ENCODE measurements around the gene ZCCHC24. TPM values are rescaled to one million over a fixed set of nuclear protein-coding genes. Genes with fewer than 3 reads are reported as not detected.
A peak's percentile ranks its signal among the peaks of the same experiment; 100 is the strongest.

Gene ZCCHC24
- total and polyA plus RNA-seq, 2 of the 8 experiments (the other 6 are each of a cell fraction or from before 2014, with no cell fraction given), result 3.9 to 6.9 TPM

- H3K56ac ChIP-seq (replicated peaks; ENCODE audit: insufficient read length, low read depth, low read length), result no peak overlapping the region
- H3K4me1 ChIP-seq (replicated peaks in 1 of 4; ENCODE audit: control insufficient read depth in 3 of 4, insufficient read depth in 4 of 4, low read length in 3 of 4), result peaks cover 8 to 34% (median 18%) of the 10 kb centered on the region in 4 experiments
- no peak overlapping the region for H3K9ac ChIP-seq (replicated peaks in 1 of 4; ENCODE audit: extremely low read depth in 1 of 4, low read depth in 3 of 4, low read length in 3 of 4)
- ChIA-PET CTCF (ENCODE audit: partially characterized antibody) (interaction anchor here (0.7 to 13.1 kb wide), 7 partner anchors 16 to 84 kb away, joined by 3 to 100 read pairs (median 5); no protein-coding TSS in a partner anchor), POLR2A (ENCODE audit: partially characterized antibody) (interaction anchor here (0.7 to 0.9 kb wide), 2 partner anchors 74 to 79 kb away, joined by 3 read pairs; no protein-coding TSS in a partner anchor)
- no peak overlapping the region for H3K27ac ChIP-seq (ENCODE audit: low read depth, low read length)
- H3K4me3 ChIP-seq (ENCODE audit: extremely low read depth in 1 of 4, insufficient read depth in 2 of 4, low read depth in 3 of 4, low read length in 4 of 4), result peak overlapping the region; percentile 7 to 49 (median 14); a peak in 5 of 8 replicates
- peak overlapping the region; percentile 59 to 61 for H3K4me2 ChIP-seq (ENCODE audit: insufficient read depth in 1 of 2, low read depth in 2 of 2, low read length in 2 of 2)
- peaks cover 5% of the 10 kb centered on the region; the same call in 1 of the 2 replicates for H3K23me2 ChIP-seq (ENCODE audit: low read depth, low read length)
- H4K91ac ChIP-seq (replicated peaks; ENCODE audit: insufficient read length, low read length), result peak overlapping the region; percentile 26
- H3K27me3 ChIP-seq (replicated peaks in 1 of 4; ENCODE audit: control insufficient read depth in 3 of 4, extremely low read depth in 1 of 4, insufficient read depth in 3 of 4, low read length in 3 of 4), result no peaks in the 10 kb centered on the region; a peak in 1 of 7 replicates
- H2BK5ac ChIP-seq (ENCODE audit: low read depth, low read length), result peak overlapping the region; percentile 66; the same call in 1 of the 2 replicates
- no peak overlapping the region for H2BK120ac ChIP-seq (replicated peaks; ENCODE audit: low read depth, low read length)
- no peaks in the 10 kb centered on the region for H3K79me2 ChIP-seq (ENCODE audit: control insufficient read depth in 1 of 2, insufficient read depth in 2 of 2, low read length in 2 of 2)
- H4K5ac ChIP-seq (ENCODE audit: insufficient read length, low read depth, low read length), result no peak overlapping the region
- no peak for FAIRE-seq
- H2BK15ac ChIP-seq (ENCODE audit: low read length), result peak overlapping the region; percentile 93
- no peak overlapping the region for H4K8ac ChIP-seq (ENCODE audit: extremely low read depth, insufficient read depth, low read length)
- H2BK12ac ChIP-seq (ENCODE audit: low read depth, low read length), result peak overlapping the region; percentile 12; the same call in 1 of the 2 replicates
- WGBS, 2 experiments (ENCODE audit: extremely low coverage in 1 of 2, insufficient coverage in 1 of 2, insufficient read length in 1 of 2, insufficient replicate concordance in 2 of 2, low coverage in 1 of 2, low lambda C conversion rate in 2 of 2, missing lambda C conversion rate in 1 of 2), result 38% methylated on average over 19 of the region's 23 CpGs; no CpG with 5 or more reads in 1 of the 2 experiments
- H3K23ac ChIP-seq (ENCODE audit: insufficient read length), result no peak overlapping the region
- no peaks in the 10 kb centered on the region for H3K9me3 ChIP-seq (ENCODE audit: insufficient read depth in 2 of 2, low read depth in 1 of 2, low read length in 1 of 2)
- peak overlapping the region; percentile 21 for H3K18ac ChIP-seq (ENCODE audit: extremely low read depth, low read length)
- H3K36me3 ChIP-seq (ENCODE audit: control insufficient read depth in 2 of 4, insufficient read depth in 4 of 4, low read length in 3 of 4), result no peaks in the 10 kb centered on the region
- no peaks in the 10 kb centered on the region for H4K20me1 ChIP-seq (replicated peaks in 1 of 2; ENCODE audit: control insufficient read depth in 1 of 2, insufficient read depth in 2 of 2, low read length in 2 of 2)
- no peak overlapping the region for H3K14ac ChIP-seq (ENCODE audit: insufficient read length)
- H3K79me1 ChIP-seq (ENCODE audit: low read depth, low read length), result no peaks in the 10 kb centered on the region
- no peak overlapping the region for H2BK20ac ChIP-seq (ENCODE audit: low read length)
- H2AK5ac ChIP-seq (ENCODE audit: low read depth, low read length), result 0 out of 2 replicates have a peak overlapping the region, but pooled peaks have one; percentile 28
- DNase-seq (ENCODE audit: low read depth in 1 of 2, low spot score in 2 of 2), result no peak
- H2AFZ ChIP-seq (ENCODE audit: low read length), result no peak overlapping the region
- H3K4ac ChIP-seq (replicated peaks; ENCODE audit: insufficient read length, low read depth, low read length), result no peak overlapping the region
- TF ChIP-seq ASH2L (IDR thresholded peaks at IDR 0.05; ENCODE audit: low read length), result no peak
- TF ChIP-seq HDAC6 (IDR thresholded peaks at IDR 0.05; ENCODE audit: low read depth, low read length), result no peak
- TF ChIP-seq TBP (IDR thresholded peaks at IDR 0.05; ENCODE audit: low read depth, low read length), result no peak
- TF ChIP-seq TCF12 (IDR thresholded peaks at IDR 0.05; ENCODE audit: low read depth, low read length), result no peak
- no peak for TF ChIP-seq CBX5 (IDR thresholded peaks at IDR 0.05; ENCODE audit: low read depth, low read length)
- no peak for TF ChIP-seq ZNF274 (IDR thresholded peaks at IDR 0.05; ENCODE audit: borderline replicate concordance, extremely low read depth, low read length)
- no peak for TF ChIP-seq KDM4A (IDR thresholded peaks at IDR 0.05; ENCODE audit: low read depth, low read length, severe bottlenecking)
- no peak for TF ChIP-seq POU5F1 (IDR thresholded peaks at IDR 0.05; ENCODE audit: low read depth, low read length)
- TF ChIP-seq E2F6 (IDR thresholded peaks at IDR 0.05), result no peak
- TF ChIP-seq SIX5 (IDR thresholded peaks at IDR 0.05; ENCODE audit: low read depth, low read length), result no peak
- TF ChIP-seq JUN (IDR thresholded peaks at IDR 0.05; ENCODE audit: low read depth, low read length), result no peak
- TF ChIP-seq CEBPB (IDR thresholded peaks at IDR 0.05; ENCODE audit: low read depth, low read length), result no peak
These were observed 41.8 kb downstream of the ZCCHC24 start for GRCh38 chr10:79403441-79404230.
